Colon (tissue), 2 donors: Measurements from ENCODE around the gene SORBS2.
"Not testable (repeated sequence)": the region's sequence is repeated elsewhere in the genome, so short reads cannot be mapped to it uniquely, and the experiment has no call there.

ENCODE experiments used
- FAIRE-seq: peaks from 2 replicates; lab custom pipeline; 2012; peaks lifted over from hg19 to GRCh38; lab: Jason Lieb, UNC
- donor health status: control.
- donor health status: control.

SORBS2 gene

GRCh38 chr4:185559251-185559914 is 252.6 kb downstream of the SORBS2 start:
- not testable (repeated sequence) for FAIRE-seq

- FAIRE-seq: no peak
These were observed 257.4 kb downstream of the SORBS2 start for GRCh38 chr4:185554365-185555126.

- FAIRE-seq: no peak
These were observed 259.7 kb downstream of the SORBS2 start for GRCh38 chr4:185552254-185552653.

- no peak for FAIRE-seq
These were observed 261.1 kb downstream of the SORBS2 start for GRCh38 chr4:185550933-185551332.

- no peak for FAIRE-seq
These were observed 262.8 kb downstream of the SORBS2 start for GRCh38 chr4:185549095-185549639.

- no peak for FAIRE-seq
These were observed 263.4 kb downstream of the SORBS2 start for GRCh38 chr4:185548587-185548986.

GRCh38 chr4:185546335-185546734 is 265.7 kb downstream of the SORBS2 start:
- no peak for FAIRE-seq

GRCh38 chr4:185542626-185543315 is 269.2 kb downstream of the SORBS2 start:
- FAIRE-seq: no peak

- no peak for FAIRE-seq
These were observed 270.7 kb downstream of the SORBS2 start for GRCh38 chr4:185541251-185541727.

GRCh38 chr4:185540487-185541120 is 271.4 kb downstream of the SORBS2 start:
- FAIRE-seq: no peak

- FAIRE-seq: no peak
These were observed 272.0 kb downstream of the SORBS2 start for GRCh38 chr4:185540040-185540439.

GRCh38 chr4:185538806-185539205 is 273.2 kb downstream of the SORBS2 start:
- FAIRE-seq: no peak

GRCh38 chr4:185536411-185536709 is 275.6 kb downstream of the SORBS2 start:
- no peak for FAIRE-seq

GRCh38 chr4:185535612-185536410 is 276.2 kb downstream of the SORBS2 start:
- FAIRE-seq: no peak
